GM18498 (cell line): ENCODE measurements around the gene GNAI2.
"Not testable (repeated sequence)": the region's sequence is repeated elsewhere in the genome, so short reads cannot be mapped to it uniquely, and the experiment has no call there.

Experiments
- ATAC-seq: cut with Tn5 transposase; IDR thresholded peaks from one replicate; pipeline ENCODE4 v1.9.1; 2021; ENCODE audit warnings: mild to moderate bottlenecking, moderate library complexity; ENCODE audit not compliant: unreplicated experiment

Gene GNAI2

GRCh38 chr3:50204804-50205412, 31.1 kb upstream of the GNAI2 start, which contains the start of gene SLC38A3:
Gene SLC38A3 (plus strand): TSS chr3:50205271. CDS start chr3:50214200, 8,929 bp downstream.
- no peak for ATAC-seq

GRCh38 chr3:50205413-50206276, 30.4 kb upstream of the GNAI2 start:
- no peak for ATAC-seq

DNA sequence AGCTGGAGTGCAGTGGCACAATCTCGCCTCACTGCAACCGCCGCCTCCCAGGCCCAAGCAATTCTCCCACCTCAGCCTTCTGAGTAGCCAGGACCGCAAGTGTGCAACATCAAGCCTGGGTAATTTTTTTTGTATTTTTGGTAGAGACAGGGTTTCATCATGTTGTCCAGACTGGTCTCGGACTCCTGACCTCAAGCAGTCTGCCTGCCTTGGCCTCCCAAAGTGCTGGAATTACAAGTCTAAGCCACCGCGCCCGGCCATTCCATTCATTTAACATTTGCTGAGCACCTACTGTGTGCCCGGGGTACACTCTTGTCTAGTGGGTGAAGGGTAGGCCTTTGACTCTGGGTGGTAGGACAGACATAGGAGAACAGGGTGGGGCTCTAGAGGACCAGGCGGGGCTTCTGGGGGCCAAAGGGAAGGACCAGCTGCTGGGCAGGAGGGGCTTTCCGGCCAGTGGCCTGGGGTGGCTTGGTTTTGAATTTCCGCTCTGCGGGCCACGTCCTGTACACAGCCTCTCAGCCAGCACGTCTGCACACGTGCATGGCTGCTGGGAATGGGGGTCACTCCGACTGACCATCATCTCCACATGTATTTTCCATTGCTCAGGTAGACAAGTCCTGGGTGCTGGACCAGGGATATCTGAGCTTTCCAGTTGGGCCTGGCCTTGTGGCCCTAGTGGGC, 28.5 kb upstream of the GNAI2 start:
- ATAC-seq, result no peak

DNA sequence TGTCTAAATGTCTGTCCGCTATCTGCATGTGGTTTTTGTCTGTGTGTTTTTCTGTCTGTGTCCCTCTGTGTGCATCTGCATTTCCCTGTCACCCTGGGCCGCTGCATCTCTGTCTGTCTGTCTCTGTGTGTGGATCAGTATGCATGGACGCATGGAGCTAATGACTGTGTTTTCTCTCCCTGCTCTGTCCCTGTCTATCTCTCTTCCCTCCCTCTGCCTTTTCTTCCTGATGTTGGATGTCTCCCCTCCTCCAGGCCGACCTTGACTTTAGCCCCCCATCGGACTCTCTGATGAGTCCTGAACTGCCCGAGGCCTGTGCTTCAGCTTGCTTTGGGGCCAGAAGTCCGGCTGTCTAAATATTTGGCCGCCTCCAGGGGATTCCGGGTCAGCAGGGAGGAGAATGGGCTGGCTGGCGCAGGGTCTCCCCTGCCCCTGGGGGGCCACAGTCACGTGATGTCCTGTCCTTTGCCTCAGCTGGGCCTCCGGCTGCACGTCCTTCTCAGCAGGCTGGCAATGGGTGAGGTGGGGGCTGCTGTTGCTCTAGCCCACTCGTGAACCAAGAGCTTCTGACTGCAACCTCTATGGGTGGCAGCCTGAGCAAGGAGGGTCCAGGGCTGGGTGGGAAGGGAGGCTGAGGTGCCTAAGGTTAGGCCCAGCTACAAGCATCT, 27.2 kb upstream of the GNAI2 start:
- ATAC-seq, result no peak

DNA sequence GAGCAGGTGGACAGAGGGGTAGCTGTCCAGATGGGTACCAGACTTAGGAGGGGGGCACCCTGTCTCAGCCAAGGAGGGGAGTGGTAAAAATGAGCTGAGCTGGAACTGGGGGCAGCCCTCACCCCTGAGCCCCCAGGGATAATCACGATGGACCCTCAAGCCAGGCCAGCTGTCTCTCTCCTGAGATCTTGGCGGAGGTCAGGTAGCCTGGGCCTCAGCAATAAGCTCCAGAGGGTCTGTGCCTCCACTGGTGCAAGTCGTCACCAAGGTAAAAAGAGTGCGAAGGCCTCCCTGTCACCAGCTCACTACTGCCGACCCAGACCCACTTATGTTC, 25.9 kb upstream of the GNAI2 start:
- ATAC-seq, result no peak

DNA sequence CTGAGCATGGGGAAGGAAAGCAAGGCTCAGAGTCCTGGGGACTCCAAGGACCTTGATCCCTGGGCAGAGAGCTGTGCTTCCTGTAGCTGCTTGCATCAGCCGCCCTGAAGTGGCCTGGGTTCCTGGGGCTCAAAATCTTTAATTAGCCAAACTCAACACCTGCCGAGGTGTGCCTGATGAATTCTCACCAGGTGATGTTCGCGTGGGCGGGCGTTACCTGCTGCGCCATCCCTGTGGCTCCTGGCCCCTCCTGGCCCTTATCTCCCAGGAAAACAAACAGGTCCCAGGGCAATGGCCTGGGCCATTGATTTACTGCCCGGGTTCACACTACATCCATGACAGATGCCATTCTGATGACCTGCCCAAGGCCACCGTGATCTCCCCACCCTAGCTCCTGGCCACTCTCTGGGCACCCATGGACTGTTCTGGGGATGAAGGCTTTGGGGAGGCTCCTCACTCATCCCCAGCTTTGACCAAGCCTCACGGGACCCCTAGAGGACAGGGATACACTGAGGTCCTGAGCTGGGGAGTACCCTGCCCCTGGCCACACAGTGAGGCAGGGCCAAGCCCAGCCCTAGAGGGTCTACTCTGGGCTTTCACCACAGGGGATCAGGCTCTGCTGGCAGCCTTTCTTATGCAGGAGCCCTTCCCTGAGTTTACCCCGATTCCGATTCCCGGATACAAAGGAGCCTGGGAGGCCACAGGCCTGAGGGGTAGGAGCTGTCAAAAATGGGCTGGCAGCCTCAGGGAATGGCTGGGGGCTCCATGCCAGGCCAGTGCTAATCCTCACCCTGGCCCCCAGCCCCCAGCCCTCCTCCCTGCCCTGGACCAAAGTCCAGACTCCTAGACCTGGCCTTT, 25.3 kb upstream of the GNAI2 start:
- no peak for ATAC-seq

- not testable (repeated sequence) for ATAC-seq
Measured at GRCh38 chr3:50211368-50211717, 24.7 kb upstream of the GNAI2 start.

DNA sequence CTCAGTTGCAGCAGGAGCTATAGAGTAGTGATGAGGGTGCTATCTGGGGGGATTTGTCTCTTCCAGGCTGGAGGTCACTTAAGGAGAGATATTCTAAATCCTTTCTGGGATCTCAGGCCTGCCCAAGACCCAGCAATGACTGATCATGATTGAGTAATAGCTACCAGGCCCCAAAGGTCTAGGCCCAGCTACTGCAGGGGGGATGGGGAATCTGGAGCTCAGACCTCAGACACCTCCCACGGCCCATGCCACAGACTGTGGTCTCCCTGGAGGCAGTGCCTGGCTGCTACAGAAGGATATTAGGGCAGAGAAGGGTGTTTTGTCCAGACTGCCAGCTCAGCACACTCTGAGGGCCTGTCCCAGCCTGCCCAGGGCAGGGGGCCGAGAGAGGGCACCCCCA, 24.1 kb upstream of the GNAI2 start:
- ATAC-seq, result no peak

DNA sequence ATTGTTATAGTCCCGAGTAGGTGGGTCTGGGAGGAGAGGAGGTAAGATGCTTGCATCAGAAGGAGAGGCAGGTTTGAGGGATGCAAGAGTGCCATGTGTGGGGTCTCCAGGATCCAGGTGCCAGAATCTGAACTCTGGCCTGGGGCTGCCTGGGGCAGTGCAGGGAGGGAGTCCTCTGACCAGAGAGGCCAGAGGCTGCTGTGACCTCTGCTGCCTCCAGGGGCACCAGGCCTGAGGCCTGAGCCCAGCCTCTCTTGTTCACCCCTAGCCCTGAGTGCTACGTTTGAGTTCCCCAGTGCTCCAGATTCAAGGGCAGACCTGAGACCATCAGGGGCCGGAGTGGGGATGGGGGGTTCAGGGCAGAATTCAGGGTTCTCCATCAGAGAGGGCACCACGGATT, 23.5 kb upstream of the GNAI2 start:
- ATAC-seq, result no peak

DNA sequence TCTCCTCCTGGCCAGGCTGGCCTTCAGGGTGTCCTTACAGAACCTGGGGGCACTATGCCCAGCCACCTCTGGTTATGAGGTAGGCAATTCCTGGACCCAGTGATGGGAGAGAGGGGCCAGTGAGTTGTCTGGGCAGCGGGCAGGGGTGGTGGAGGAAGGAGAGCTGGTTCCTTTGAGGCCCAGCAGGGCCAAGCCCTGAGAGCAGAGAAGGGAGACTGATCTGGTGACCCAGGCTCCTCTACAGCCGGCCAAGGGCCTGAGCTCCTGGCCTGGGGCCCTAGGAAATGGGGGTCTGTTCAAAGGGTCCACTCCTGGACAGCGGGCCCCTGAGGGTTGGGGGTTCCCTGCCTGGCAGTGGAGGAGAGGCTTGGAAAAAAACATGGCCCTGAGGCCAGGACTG, 23.0 kb upstream of the GNAI2 start:
- no peak for ATAC-seq

GRCh38 chr3:50213373-50213772, 22.6 kb upstream of the GNAI2 start:
- ATAC-seq, result no peak

DNA sequence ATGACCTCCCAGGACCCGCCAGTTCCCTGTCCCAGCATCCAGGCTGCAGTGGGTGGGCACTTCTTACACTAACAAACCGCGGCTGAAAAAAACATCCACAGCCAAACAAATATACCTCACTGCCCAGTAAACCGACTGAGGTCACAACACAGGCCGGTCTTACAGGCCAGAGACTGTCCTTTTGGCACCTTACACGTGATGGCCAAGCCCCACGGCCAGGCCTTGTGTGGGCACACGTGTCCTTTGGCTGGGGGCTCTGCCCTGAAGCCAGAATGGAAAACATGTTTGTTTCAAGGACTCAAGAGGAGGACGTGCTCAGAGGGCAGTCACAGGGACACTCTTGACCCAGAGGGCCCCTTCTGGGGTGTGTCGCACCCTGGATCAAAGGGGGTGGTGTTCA, 21.2 kb upstream of the GNAI2 start:
- ATAC-seq, result no peak

GRCh38 chr3:50215529-50215928, 20.5 kb upstream of the GNAI2 start:
- no peak for ATAC-seq

- no peak for ATAC-seq
Measured at GRCh38 chr3:50217681-50218080, 18.3 kb upstream of the GNAI2 start.

DNA sequence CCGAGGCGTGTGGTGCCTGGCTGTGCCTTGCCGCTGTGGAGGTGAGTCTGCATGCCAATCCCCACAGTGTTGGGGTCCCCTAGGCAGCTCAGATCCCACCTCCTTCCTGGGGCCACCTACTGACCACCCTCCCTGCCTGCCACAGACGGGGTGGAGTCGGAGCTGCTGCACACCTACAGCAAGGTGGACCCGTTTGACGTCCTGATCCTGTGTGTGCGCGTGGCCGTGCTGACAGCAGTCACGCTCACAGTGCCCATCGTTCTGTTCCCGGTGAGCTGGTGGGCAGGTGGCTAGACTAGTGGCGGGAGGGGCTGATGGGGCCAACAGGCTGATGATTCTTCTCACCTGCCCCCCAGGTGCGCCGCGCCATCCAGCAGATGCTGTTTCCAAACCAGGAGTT, 17.6 kb upstream of the GNAI2 start:
- no peak for ATAC-seq

- no peak for ATAC-seq
Measured at GRCh38 chr3:50219285-50219684, 16.7 kb upstream of the GNAI2 start.

DNA sequence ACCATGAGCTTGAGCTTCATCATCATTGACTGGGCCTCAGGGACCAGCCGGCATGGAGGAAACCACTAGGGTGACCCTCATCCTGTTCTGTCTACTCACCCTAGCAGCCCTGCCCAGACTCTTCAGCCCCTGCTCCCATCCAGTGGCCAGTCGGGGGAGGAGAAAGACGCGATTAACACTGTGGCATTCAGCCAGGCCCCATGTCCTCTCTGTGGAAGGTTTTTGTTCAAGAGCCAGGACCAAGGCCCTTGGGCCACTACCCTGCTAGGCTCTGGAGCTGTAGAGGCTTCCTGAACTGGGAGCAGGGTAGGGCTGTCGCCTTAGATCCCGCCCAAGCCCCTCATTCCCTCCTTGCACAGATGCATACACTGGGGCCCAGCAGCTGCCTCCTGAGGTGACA, 15.9 kb upstream of the GNAI2 start:
- no peak for ATAC-seq

DNA sequence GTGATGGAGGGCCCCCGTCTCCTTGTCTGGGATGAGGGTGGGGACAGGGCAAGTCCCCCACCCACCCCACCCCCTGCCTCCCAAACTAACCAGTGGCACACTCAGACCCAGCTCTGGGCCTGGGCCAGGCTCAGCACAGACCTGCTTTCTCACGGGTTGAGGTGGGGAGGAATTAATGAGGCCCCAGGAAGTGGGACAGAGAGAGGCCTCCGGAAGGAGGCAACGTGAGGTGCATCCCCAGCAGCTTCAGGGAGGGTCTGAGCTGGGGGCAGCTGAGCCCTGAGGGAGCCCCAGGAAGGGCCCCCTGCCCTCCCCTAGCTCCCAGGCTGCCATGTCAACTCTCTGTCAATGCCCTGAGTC, 15.0 kb upstream of the GNAI2 start:
- no peak for ATAC-seq

GRCh38 chr3:50221411-50222168, 14.4 kb upstream of the GNAI2 start:
- no peak for ATAC-seq

DNA sequence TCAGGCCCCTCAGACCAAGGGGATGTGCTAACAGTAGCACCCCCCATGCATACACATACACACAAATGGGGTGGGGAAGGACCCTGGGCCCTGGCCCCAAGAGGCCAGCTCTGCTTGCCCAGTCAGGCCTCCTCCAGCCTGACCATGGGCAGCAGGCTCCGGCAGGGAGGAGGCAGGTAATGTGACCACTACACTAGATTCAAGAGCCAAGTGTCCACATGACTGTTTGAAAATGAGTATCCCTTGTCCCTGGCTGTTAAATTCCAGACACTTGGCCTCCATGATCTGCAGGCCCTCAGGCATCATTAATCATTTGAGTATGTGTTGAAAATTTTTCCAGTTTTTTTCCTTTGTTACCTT, 13.9 kb upstream of the GNAI2 start:
- no peak for ATAC-seq
